Spleen (tissue), 7 donors: ENCODE measurements around the gene CEP131.

ENCODE experiments used
- POLR2A ChIP-seq, 3 donors: fragments of 450-650 bp; IDR thresholded peaks; one replicate each; pipeline ENCODE4 v1.5.1; 2017; ENCODE audit warnings: antibody characterized with exemption in 3 of 3, mild to moderate bottlenecking in 1 of 3
- POLR2AphosphoS5 ChIP-seq, 3 donors: sonication (generic); formaldehyde crosslinking; IDR thresholded peaks; one replicate each; pipeline ENCODE4 v1.5.1; 2017; ENCODE audit warnings: antibody characterized with exemption in 3 of 3
- TF ChIP-seq, protein P1 (sequence below), 11 experiments: fragments of 200-600 bp in 7 of 11; fragments of 450-650 bp in 4 of 11; sonication (generic) in 4 of 11; IDR thresholded peaks in 8 of 11; conservative IDR thresholded peaks in 3 of 11; 1 replicate in 7 of 11; 2 replicates in 4 of 11; pipeline versions ENCODE4 v1.4.0 to v1.8.0; 2016 to 2021; ENCODE audit warnings: antibody characterized with exemption in 11 of 11, inconsistent platforms in 4 of 11, mild to moderate bottlenecking in 1 of 11
- donor health status: DM: no; HTN: no; CAD: no; lungs with moderate emphysema.
- donor health status: DM: no; HTN: no; CAD: no.
- donor health status: DM: no; HTN: no; CAD: no.

DNA sequence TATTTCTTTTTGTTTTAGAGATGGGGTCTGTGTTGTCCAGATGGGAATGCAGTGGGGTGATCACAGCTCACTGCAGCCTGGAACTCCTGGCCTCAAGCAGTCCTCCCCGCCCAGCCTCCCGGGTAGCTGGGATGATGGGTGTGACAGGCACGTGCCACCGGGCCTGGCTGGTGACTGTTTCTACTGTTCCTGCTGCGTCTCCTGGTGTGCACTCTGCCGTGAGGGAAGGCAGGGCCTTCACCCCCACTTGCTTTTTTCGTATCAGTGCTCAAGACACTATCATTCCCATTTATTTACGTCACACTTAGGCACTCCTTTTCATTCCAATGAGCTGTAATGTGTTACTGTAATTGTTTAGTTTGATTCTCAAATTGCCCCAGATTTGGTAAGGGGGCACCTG lies 82.7 kb downstream of the CEP131 start:
- TF ChIP-seq POLR2A (IDR thresholded peaks at IDR 0.05) (no peak), POLR2AphosphoS5 (IDR thresholded peaks at IDR 0.05) (no peak)
- TF ChIP-seq, protein P1, sequence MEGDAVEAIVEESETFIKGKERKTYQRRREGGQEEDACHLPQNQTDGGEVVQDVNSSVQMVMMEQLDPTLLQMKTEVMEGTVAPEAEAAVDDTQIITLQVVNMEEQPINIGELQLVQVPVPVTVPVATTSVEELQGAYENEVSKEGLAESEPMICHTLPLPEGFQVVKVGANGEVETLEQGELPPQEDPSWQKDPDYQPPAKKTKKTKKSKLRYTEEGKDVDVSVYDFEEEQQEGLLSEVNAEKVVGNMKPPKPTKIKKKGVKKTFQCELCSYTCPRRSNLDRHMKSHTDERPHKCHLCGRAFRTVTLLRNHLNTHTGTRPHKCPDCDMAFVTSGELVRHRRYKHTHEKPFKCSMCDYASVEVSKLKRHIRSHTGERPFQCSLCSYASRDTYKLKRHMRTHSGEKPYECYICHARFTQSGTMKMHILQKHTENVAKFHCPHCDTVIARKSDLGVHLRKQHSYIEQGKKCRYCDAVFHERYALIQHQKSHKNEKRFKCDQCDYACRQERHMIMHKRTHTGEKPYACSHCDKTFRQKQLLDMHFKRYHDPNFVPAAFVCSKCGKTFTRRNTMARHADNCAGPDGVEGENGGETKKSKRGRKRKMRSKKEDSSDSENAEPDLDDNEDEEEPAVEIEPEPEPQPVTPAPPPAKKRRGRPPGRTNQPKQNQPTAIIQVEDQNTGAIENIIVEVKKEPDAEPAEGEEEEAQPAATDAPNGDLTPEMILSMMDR (IDR thresholded peaks at IDR 0.05 in 8 of 11, conservative IDR thresholded peaks at IDR 0.05 in 3 of 11): no peak
